H9 (cell line): ENCODE data around the gene FBXO34. TPM values are rescaled to one million over a fixed set of nuclear protein-coding genes. Genes with fewer than 3 reads are reported as not detected.

ENCODE experiments used
- DNase-seq: peaks from one replicate; pipeline ENCODE4 v3.0.0-alpha.2; 2017
- H2AFZ ChIP-seq: one replicate; pipeline ENCODE4 v1.6.1; 2013; ENCODE audit warnings: mild to moderate bottlenecking, low read length, control low read depth, moderate library complexity
- H2AK5ac ChIP-seq: 2 replicates; pipeline ENCODE4 v1.6.1; 2013; ENCODE audit warnings: low read length, control low read depth, mixed read lengths; ENCODE audit not compliant: insufficient read length
- H2BK120ac ChIP-seq: one replicate; pipeline ENCODE4 v1.6.1; 2013; ENCODE audit warnings: low read depth, mild to moderate bottlenecking, low read length, control low read depth, inconsistent platforms; ENCODE audit not compliant: poor library complexity, severe bottlenecking
- H2BK12ac ChIP-seq: 2 replicates; pipeline ENCODE4 v1.6.1; 2013; ENCODE audit warnings: low read length, control low read depth, mixed read lengths, low read depth; ENCODE audit not compliant: insufficient read length
- H2BK15ac ChIP-seq: 2 replicates; pipeline ENCODE4 v1.6.1; 2013; ENCODE audit warnings: low read depth, low read length, control low read depth
- H2BK20ac ChIP-seq: one replicate; pipeline ENCODE4 v1.6.1; 2013; ENCODE audit warnings: low read depth, mild to moderate bottlenecking, low read length, control low read depth, inconsistent platforms; ENCODE audit not compliant: poor library complexity, severe bottlenecking
- H2BK5ac ChIP-seq: 2 replicates; pipeline ENCODE4 v1.6.1; 2013; ENCODE audit warnings: low read length, control low read depth, mixed read lengths; ENCODE audit not compliant: insufficient read length
- H3K14ac ChIP-seq: 2 replicates; pipeline ENCODE4 v1.6.1; 2013; ENCODE audit warnings: low read length, control low read depth; ENCODE audit not compliant: insufficient read depth
- H3K18ac ChIP-seq: 2 replicates; pipeline ENCODE4 v1.6.1; 2013; ENCODE audit warnings: low read depth, mild to moderate bottlenecking, mixed read lengths, low read length, control low read depth; ENCODE audit not compliant: insufficient read length
- H3K23ac ChIP-seq: 2 replicates; pipeline ENCODE4 v1.6.1; 2013; ENCODE audit warnings: low read length, control low read depth, mixed read lengths, low read depth; ENCODE audit not compliant: insufficient read length
- H3K23me2 ChIP-seq: 2 replicates; pipeline ENCODE4 v1.6.1; 2013; ENCODE audit warnings: low read depth, mild to moderate bottlenecking, mixed read lengths, low read length, control low read depth; ENCODE audit not compliant: insufficient read length, poor library complexity, severe bottlenecking
- H3K27ac ChIP-seq: 2 replicates; pipeline ENCODE4 v1.5.1; 2013; ENCODE audit warnings: low read length, control low read depth, mixed read lengths, low read depth; ENCODE audit not compliant: insufficient read length
- H3K27me3 ChIP-seq: 2 replicates; pipeline ENCODE4 v1.6.1; 2013; ENCODE audit warnings: low read length, control low read depth, inconsistent platforms; ENCODE audit not compliant: insufficient read depth
- H3K4ac ChIP-seq: 2 replicates; pipeline ENCODE4 v1.6.1; 2013; ENCODE audit warnings: low read depth, mild to moderate bottlenecking, control low read depth, inconsistent platforms, low read length, moderate library complexity
- H3K4me1 ChIP-seq: 2 replicates; pipeline ENCODE4 v1.6.1; 2013; ENCODE audit warnings: low read length, control low read depth, inconsistent platforms; ENCODE audit not compliant: insufficient read depth
- H3K4me2 ChIP-seq: 2 replicates; pipeline ENCODE4 v1.6.1; 2013; ENCODE audit warnings: low read length, control low read depth, mixed read lengths; ENCODE audit not compliant: insufficient read length, insufficient read depth
- H3K56ac ChIP-seq: 2 replicates; pipeline ENCODE4 v1.6.1; 2013; ENCODE audit warnings: low read depth, mild to moderate bottlenecking, mixed read lengths, low read length, control low read depth; ENCODE audit not compliant: insufficient read length
- H3K79me1 ChIP-seq: 2 replicates; pipeline ENCODE4 v1.6.1; 2013; ENCODE audit warnings: low read depth, mild to moderate bottlenecking, moderate library complexity, low read length, control low read depth, inconsistent platforms; ENCODE audit not compliant: insufficient read depth, poor library complexity, severe bottlenecking
- H3K79me2 ChIP-seq: 2 replicates; pipeline ENCODE4 v1.6.1; 2013; ENCODE audit warnings: low read length, control low read depth, inconsistent platforms; ENCODE audit not compliant: insufficient read depth
- H3K9ac ChIP-seq: 2 replicates; pipeline ENCODE4 v1.6.1; 2013; ENCODE audit warnings: low read length, control low read depth, mixed read lengths; ENCODE audit not compliant: insufficient read length; ENCODE audit errors: extremely low read depth
- H3K9me3 ChIP-seq: one replicate; pipeline ENCODE4 v1.6.1; 2013; ENCODE audit warnings: low read depth, low read length, inconsistent platforms; ENCODE audit not compliant: control insufficient read depth
- H3T11ph ChIP-seq: one replicate; pipeline ENCODE4 v1.6.1; 2013; ENCODE audit warnings: mild to moderate bottlenecking, low read length, control low read depth, inconsistent platforms
- H4K20me1 ChIP-seq: one replicate; pipeline ENCODE4 v1.6.1; 2013; ENCODE audit not compliant: control insufficient read depth, insufficient read length, insufficient read depth
- H4K5ac ChIP-seq: 2 replicates; pipeline ENCODE4 v1.6.1; 2013; ENCODE audit warnings: low read depth, mild to moderate bottlenecking, mixed read lengths, low read length, control low read depth; ENCODE audit not compliant: insufficient read length
- H4K8ac ChIP-seq: replicated peaks from 2 replicates; pipeline ENCODE4 v1.6.1; 2013; ENCODE audit warnings: low read length, control low read depth, mixed read lengths, low read depth; ENCODE audit not compliant: insufficient read length
- H4K91ac ChIP-seq: 2 replicates; pipeline ENCODE4 v1.6.1; 2013; ENCODE audit warnings: low read depth, mild to moderate bottlenecking, moderate library complexity, mixed read lengths, low read length, control low read depth; ENCODE audit not compliant: insufficient read length
- H3K27ac Mint-ChIP-seq, 3 experiments: 2 replicates in 2 of 3; 3 replicates in 1 of 3; pipeline ENCODE4 v1.8.0; 2020 to 2021; ENCODE audit warnings: mixed read lengths in 3 of 3, mild to moderate bottlenecking in 1 of 3, moderate library complexity in 1 of 3
- H3K27me3 Mint-ChIP-seq: 2 replicates; pipeline ENCODE4 v1.8.0; 2021; ENCODE audit warnings: low read depth, mild to moderate bottlenecking, moderate library complexity, mixed read lengths
- H3K36me3 Mint-ChIP-seq, 3 experiments: 2 replicates in 2 of 3; 3 replicates in 1 of 3; pipeline ENCODE4 v1.8.0; 2020 to 2021; ENCODE audit warnings: low read depth in 3 of 3, mixed read lengths in 3 of 3; ENCODE audit not compliant: insufficient read depth in 1 of 3
- H3K4me1 Mint-ChIP-seq, 2 experiments: 2 replicates each; pipeline ENCODE4 v1.8.0; 2020; ENCODE audit warnings: mixed read lengths in 2 of 2
- H3K4me3 Mint-ChIP-seq, 2 experiments: 2 replicates in 1 of 2; 3 replicates in 1 of 2; pipeline ENCODE4 v1.8.0; 2020 to 2021; ENCODE audit warnings: mild to moderate bottlenecking in 2 of 2, mixed read lengths in 2 of 2, moderate library complexity in 1 of 2
- H3K9me3 Mint-ChIP-seq, 2 experiments: 2 replicates in 1 of 2; 3 replicates in 1 of 2; pipeline ENCODE4 v1.8.0; 2020; ENCODE audit warnings: mild to moderate bottlenecking in 2 of 2, mixed read lengths in 2 of 2, moderate library complexity in 1 of 2
- CTCF ChIP-seq: fragments of 200-600 bp; sonication (generic); conservative IDR thresholded peaks from 3 replicates; pipeline ENCODE4 v1.8.0; 2021; ENCODE audit warnings: antibody characterized with exemption, mild to moderate bottlenecking
- WGBS: extraction: QIAGEN DNeasy Blood & Tissue Kit; methylation state at CpG from one replicate; pipeline ENCODE4 v1.1.7; 2013; ENCODE audit warnings: missing lambda C conversion rate, low lambda C conversion rate, mixed read lengths; ENCODE audit not compliant: insufficient read length; ENCODE audit errors: extremely low coverage; 5-methylcytosine and 5-hydroxymethylcytosine counted together
- total RNA-seq: library from RNA; stranded (reverse); gene quantifications from 2 replicates; pipeline ENCODE4 v1.2.1, GENCODE V29; 2021

FBXO34 gene
- total RNA-seq, 1 experiment from 2014 or later, result 12.0 TPM

- Histone ChIP-seq H2BK5ac (no peak overlapping the region), H3K9me3 (peaks cover 18% of the 10 kb centered on the region), H4K91ac (no peak overlapping the region), H3K4me1 (no peaks in the 10 kb centered on the region), H2BK20ac (no peak overlapping the region), H3K9ac (no peak overlapping the region), H3K4ac (no peak overlapping the region), H4K5ac (no peak overlapping the region), H2BK120ac (no peak overlapping the region), H3K4me2 (no peak overlapping the region), H3T11ph (no peak overlapping the region), H2BK12ac (no peak overlapping the region), H3K79me1 (peaks cover 7% of the 10 kb centered on the region), H2AFZ (no peak overlapping the region), H2BK15ac (no peak overlapping the region), H3K27ac (no peak overlapping the region), H3K23ac (no peak overlapping the region), H3K18ac (no peak overlapping the region), H4K8ac (no peak overlapping the region), H3K56ac (no peak overlapping the region), H4K20me1 (no peaks in the 10 kb centered on the region), H2AK5ac (no peak overlapping the region), H3K27me3 (no peaks in the 10 kb centered on the region), H3K14ac (no peak overlapping the region), H3K79me2 (no peaks in the 10 kb centered on the region; the same call in 1 of the 2 replicates), H3K23me2 (no peaks in the 10 kb centered on the region)
- Mint-ChIP-seq H3K9me3 (peaks cover 18 to 21% of the 10 kb centered on the region in 2 experiments), H3K27me3 (no peaks in the 10 kb centered on the region), H3K4me1 (no peaks in the 10 kb centered on the region), H3K27ac (peak overlapping the region in 1 of 3 experiments; percentile 70; a peak in 1 of 7 replicates), H3K36me3 (peaks cover 17 to 33% (median 22%) of the 10 kb centered on the region in 3 experiments), H3K4me3 (no peak overlapping the region)
- DNase-seq, result no peak
- no peak for TF ChIP-seq CTCF
- no CpG with 5 or more reads among the region's 4 CpGs for WGBS
Observed at GRCh38 chr14:55316564-55316963, 45.3 kb downstream of the FBXO34 start.
